GM19468 (cell line): ENCODE results near the gene TCEA3.

Experiments used
- ATAC-seq: cut with Tn5 transposase; IDR thresholded peaks from one replicate; pipeline ENCODE4 v1.9.1; 2021; ENCODE audit warnings: mild to moderate bottlenecking, moderate library complexity, moderate number of reproducible peaks; ENCODE audit not compliant: unreplicated experiment; ENCODE audit errors: extremely low read depth

TCEA3 gene

GRCh38 chr1:23370709-23371584 is 53.6 kb downstream of the TCEA3 start:
- no peak for ATAC-seq

GRCh38 chr1:23370330-23370708 is 54.2 kb downstream of the TCEA3 start:
- ATAC-seq = no peak

DNA sequence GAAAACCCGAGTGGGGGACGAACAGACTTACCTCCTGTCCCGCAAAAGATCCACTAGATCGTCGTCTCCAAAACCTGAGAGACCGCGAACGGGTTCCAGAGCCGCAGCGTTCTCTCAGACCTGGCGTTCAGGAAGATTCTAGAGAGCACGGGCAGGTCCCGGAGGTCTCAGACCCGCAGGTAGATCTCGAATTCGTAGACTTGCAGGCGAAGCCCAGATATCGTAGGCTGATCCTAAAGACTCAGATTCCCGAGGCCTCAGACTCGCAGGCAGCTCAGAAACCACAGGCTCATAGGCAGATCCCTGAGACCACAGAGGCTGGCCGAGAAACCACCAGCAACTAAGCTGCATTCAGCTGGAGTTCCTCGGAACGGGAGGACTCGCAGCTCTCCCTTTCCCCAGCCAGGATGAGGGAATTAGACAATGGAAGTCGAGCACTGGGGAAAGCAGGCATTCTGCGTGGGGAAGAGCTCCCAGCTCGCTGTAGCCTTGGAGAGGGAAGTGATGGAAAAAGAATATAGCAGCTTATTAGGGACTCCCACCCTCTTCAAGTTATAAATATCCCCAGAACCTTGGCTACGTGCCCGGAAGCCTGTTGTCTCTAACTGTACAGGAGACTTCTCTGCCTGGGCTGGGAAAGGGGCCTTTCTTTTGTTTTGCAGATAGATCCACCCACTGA is 55.1 kb downstream of the TCEA3 start, which contains the start of gene ZNF436:
Gene ZNF436, minus strand, starts transcription at position 502 of the 679 bp plus-strand sequence. CDS start 1,831 bp downstream, outside the sequence.
- ATAC-seq = no peak

- ATAC-seq = no peak
Observed at GRCh38 chr1:23368562-23369334, 55.8 kb downstream of the TCEA3 start.

- peak; percentile 90 for ATAC-seq
Observed at GRCh38 chr1:23367791-23368561, 56.6 kb downstream of the TCEA3 start.

DNA sequence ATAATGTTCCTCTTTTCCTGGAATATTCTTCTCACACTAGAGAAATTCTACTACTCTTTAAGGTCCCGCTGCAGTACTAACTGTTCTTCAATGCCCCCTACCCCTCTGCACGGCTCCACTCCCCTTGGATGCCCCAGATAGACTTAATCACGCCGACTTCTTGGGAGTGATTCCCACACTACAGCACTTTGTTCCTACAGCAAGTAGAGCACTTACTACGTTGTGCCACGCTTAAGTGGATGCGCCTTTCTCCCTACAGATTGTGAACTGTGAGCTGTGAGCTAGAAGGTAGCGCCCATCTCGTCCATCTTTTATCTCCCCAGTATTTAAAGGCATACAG is 57.1 kb downstream of the TCEA3 start:
- no peak for ATAC-seq

DNA sequence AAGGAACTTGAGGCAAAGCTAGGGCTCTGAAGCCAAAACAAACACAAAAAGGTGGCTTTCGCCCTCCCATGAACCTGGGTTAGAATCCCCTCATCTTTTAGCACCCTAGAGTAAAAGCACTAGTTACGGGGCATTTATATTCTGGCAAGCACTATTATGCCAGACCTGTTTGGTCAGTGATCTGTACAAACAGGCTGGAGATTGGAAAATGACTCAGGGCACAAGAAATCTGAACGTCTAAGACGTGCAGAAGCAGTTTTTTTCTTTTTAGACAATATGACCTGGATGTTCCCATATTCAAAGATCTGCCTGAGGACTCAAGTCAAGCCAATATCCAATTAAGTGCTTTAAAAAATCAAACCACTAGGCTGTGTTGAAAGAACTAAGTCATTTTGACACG is 58.0 kb downstream of the TCEA3 start:
- ATAC-seq = no peak

DNA sequence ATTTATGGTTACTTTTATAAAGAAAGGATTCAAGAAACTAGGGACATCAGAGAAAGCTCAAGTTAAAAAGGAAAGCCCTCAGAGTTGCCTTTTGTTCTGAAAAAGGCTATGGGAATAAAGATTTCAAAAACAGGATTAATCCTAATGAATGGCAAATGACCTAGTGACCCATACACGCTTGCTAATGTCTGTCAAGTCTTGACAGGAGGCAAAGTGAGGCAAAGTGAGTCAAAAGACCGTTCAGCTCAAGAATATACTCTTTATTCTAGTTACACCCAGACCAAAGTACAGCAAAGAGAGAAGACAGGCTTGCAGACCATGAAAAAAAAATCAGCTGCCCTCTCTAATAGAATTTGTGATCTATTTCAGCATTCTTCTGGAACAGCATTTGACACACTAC is 58.4 kb downstream of the TCEA3 start:
- ATAC-seq = no peak

DNA sequence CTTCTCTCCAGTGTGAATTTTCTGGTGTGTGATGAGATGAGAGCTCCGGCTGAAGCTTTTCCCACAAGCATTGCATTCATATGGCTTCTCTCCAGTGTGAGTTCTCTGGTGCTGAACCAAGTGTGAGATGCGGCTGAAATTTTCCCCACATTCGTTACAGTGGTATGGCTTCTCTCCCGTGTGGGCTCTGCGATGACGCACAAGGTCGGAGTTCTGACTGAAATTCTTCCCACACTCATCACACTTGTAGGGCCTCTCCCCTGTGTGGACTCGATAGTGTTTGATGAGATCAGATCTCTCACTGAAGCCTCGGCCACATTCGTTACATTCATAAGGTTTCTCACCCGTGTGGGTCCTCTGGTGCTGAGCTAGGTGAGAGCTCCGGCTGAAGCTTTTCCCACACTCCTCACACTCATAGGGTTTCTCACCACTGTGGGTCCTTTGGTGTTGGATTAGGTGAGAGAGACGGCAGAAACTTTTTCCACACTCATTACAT is 62.3 kb downstream of the TCEA3 start:
- no peak for ATAC-seq

DNA sequence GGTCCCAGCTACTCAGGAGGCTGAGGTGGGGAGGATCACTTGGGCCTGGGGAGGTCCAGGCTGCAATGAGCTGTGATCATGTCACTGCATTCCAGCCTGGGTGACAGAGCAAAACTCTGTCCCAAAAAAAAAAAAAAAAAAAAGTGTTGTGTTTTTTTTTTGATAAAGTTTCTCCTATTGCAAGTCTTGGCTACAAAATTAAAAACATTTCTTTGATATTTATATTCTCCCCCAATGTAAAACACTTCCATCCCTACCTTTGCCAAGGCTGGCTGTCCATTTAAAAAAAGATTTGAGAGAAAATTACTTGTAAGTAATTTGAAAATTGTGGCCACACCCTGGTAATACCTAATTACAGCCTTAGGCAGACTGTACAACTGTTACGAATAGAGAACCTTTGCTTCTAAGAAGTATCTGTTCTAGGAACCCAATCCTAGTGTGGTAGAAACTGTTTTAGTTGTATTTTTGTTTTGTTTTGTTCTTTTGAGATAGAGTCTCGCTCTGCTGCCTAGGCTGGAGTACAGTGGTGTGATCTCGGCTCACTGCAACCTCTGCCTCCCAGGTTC is 66.2 kb downstream of the TCEA3 start:
- no peak for ATAC-seq

DNA sequence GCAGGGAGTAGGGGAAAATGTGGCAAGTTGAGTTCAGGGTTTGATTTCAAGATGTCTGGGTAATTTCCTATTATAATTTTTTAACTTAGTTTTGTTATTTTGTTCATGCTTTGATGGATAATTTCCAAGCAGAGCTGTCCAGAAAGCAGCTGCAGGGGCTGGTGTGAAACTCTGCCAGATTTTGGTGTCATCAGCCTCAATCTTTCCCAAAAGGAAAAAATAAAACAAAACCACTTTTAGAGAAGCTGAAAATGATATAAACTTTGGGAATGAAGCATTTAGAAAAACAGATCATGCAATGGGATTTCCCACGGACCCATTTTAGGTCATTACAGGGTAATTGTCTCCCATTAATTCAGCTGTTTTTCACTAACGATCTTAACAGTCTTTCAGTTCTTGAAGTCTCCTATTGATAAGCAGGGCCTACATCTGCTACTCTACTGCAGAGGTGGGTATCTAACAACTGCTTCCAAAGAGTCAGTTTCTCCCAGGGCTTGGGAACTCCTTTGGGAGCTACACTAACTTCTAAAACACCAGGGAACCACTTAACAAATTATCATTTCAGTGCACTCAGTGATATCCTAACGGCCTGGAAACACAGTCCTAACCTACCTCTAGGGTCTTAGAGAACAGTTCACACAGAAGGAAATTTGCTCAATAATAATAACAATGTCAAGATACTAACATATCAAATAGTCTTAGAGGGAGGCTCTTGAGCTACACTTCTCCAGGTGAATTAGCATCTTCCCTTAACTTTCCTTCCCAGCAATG is 67.2 kb downstream of the TCEA3 start:
- no peak for ATAC-seq

- no peak for ATAC-seq
Observed at GRCh38 chr1:23356471-23357137, 67.9 kb downstream of the TCEA3 start.

GRCh38 chr1:23354245-23354644 is 70.3 kb downstream of the TCEA3 start:
- no peak for ATAC-seq

- no peak for ATAC-seq
Observed at GRCh38 chr1:23352096-23352695, 72.4 kb downstream of the TCEA3 start.

- ATAC-seq = no peak
Observed at GRCh38 chr1:23345920-23346319, 78.6 kb downstream of the TCEA3 start.

DNA sequence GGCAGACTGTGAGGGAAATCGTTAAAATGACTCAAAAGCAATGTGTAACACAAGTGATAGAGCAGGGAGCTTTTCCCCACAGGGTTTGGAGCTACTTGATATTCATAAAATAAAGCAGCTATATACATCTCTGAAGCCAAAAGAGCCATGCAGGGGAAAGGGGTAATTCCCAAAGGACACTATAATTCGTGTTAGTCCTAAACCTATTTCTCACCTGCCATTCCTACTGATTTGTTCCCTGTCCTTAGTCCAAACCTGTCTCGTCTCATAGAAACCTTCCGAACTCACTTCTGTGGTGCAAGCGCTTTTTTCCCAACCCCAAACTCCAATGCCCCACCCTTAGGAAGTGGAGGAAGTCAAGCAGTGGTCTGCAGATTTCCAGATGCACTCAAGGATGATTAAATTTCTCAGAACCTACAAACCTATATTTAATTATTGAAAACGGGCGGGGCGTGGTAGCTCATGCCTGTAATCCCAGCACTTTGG is 79.5 kb downstream of the TCEA3 start:
- no peak for ATAC-seq

- ATAC-seq = peak; percentile 58
Observed at GRCh38 chr1:23344111-23344986, 80.2 kb downstream of the TCEA3 start, which contains the start of gene HNRNPR. HNRNPR (minus strand) TSS chr1:23344284; CDS start chr1:23341008, 3,276 bp downstream.
